GM12878 (cell line): ENCODE measurements around the gene IFT81. TPM values are rescaled to one million over a fixed set of nuclear protein-coding genes. Genes with fewer than 3 reads are reported as not detected.

ENCODE experiments used
- ATF3 ChIP-seq: IDR thresholded peaks from 2 replicates; pipeline ENCODE4 v1.6.1; 2011; ENCODE audit warnings: low read depth, mild to moderate bottlenecking, low read length, moderate library complexity, borderline replicate concordance; ENCODE audit errors: extremely low read depth
- BCL11A ChIP-seq: IDR thresholded peaks from 2 replicates; pipeline ENCODE4 v1.6.1; 2011; ENCODE audit warnings: low read depth, low read length
- BCL3 ChIP-seq: IDR thresholded peaks from 2 replicates; pipeline ENCODE4 v1.6.1; 2011; ENCODE audit warnings: borderline replicate concordance, low read depth, mild to moderate bottlenecking, moderate library complexity, low read length; ENCODE audit not compliant: insufficient read depth, poor library complexity, severe bottlenecking
- CBX3 ChIP-seq: fragments of 200-600 bp; sonication (generic); IDR thresholded peaks from 2 replicates; pipeline ENCODE4 v1.6.1; 2016; ENCODE audit warnings: low read depth, borderline replicate concordance
- CHD4 ChIP-seq: fragments of 200-600 bp; sonication (generic); IDR thresholded peaks from 2 replicates; pipeline ENCODE4 v1.6.1; 2016; ENCODE audit warnings: mild to moderate bottlenecking
- DPF2 ChIP-seq: fragments of 450-650 bp; IDR thresholded peaks from 2 replicates; pipeline ENCODE4 v1.6.1; 2017; ENCODE audit warnings: mild to moderate bottlenecking
- IKZF2 ChIP-seq, 2 experiments: fragments of 450-650 bp; IDR thresholded peaks; 2 replicates each; pipeline ENCODE4 v1.6.1; 2017; ENCODE audit warnings: mild to moderate bottlenecking in 2 of 2, moderate library complexity in 2 of 2
- MEF2B ChIP-seq: fragments of 450-650 bp; IDR thresholded peaks from 2 replicates; pipeline ENCODE4 v1.6.1; 2018; ENCODE audit warnings: mild to moderate bottlenecking, moderate library complexity; ENCODE audit not compliant: partially characterized antibody, poor library complexity, severe bottlenecking
- MXI1 ChIP-seq: fragments of 150-350 bp; IDR thresholded peaks from 2 replicates; pipeline ENCODE4 v1.6.1; 2011; ENCODE audit warnings: low read depth, mild to moderate bottlenecking, inconsistent platforms, low read length, improper control_type of control experiment
- MYC ChIP-seq: IDR thresholded peaks from 2 replicates; pipeline ENCODE4 v1.6.1; 2011; ENCODE audit warnings: mild to moderate bottlenecking, low read length, moderate library complexity, inconsistent platforms; ENCODE audit not compliant: insufficient read depth, insufficient replicate concordance, insufficient read length, severe bottlenecking
- NRF1 ChIP-seq: conservative IDR thresholded peaks from 2 replicates; pipeline ENCODE4 v1.6.1; 2011; ENCODE audit warnings: mild to moderate bottlenecking, low read depth, low read length, improper control_type of control experiment
- PAX5 ChIP-seq: IDR thresholded peaks from 2 replicates; pipeline ENCODE4 v1.6.1; 2011; ENCODE audit warnings: low read depth, low read length, borderline replicate concordance
- RAD21 ChIP-seq: IDR thresholded peaks from 2 replicates; pipeline ENCODE4 v1.6.1; 2011; ENCODE audit warnings: mild to moderate bottlenecking, low read depth, low read length, moderate library complexity; ENCODE audit not compliant: insufficient read depth
- RAD51 ChIP-seq: fragments of 450-650 bp; IDR thresholded peaks from 2 replicates; pipeline ENCODE4 v1.6.1; 2016; ENCODE audit warnings: moderate library complexity, mild to moderate bottlenecking, inconsistent platforms
- SIX5 ChIP-seq: IDR thresholded peaks from 2 replicates; pipeline ENCODE4 v1.6.1; 2011; ENCODE audit warnings: mild to moderate bottlenecking, low read depth, low read length, moderate library complexity; ENCODE audit not compliant: severe bottlenecking
- SMAD1 ChIP-seq: fragments of 450-650 bp; IDR thresholded peaks from 2 replicates; pipeline ENCODE4 v1.6.1; 2018; ENCODE audit warnings: mild to moderate bottlenecking, low read depth; ENCODE audit not compliant: partially characterized antibody
- TARDBP ChIP-seq: IDR thresholded peaks from 2 replicates; pipeline ENCODE4 v1.6.1; 2016; ENCODE audit warnings: borderline replicate concordance
- ZNF274 ChIP-seq: IDR thresholded peaks from one replicate; pipeline ENCODE4 v1.8.0; 2011; ENCODE audit not compliant: insufficient read length, insufficient read depth
- ZNF384 ChIP-seq: IDR thresholded peaks from 2 replicates; pipeline ENCODE4 v1.6.1; 2012; ENCODE audit warnings: low read depth, mild to moderate bottlenecking, low read length, improper control_type of control experiment, borderline replicate concordance
- ZNF622 ChIP-seq: fragments of 450-650 bp; IDR thresholded peaks from 2 replicates; pipeline ENCODE4 v1.6.1; 2017; ENCODE audit warnings: mild to moderate bottlenecking, inconsistent platforms
- ZSCAN29 ChIP-seq: fragments of 450-650 bp; IDR thresholded peaks from 2 replicates; pipeline ENCODE4 v1.6.1; 2017; ENCODE audit warnings: mild to moderate bottlenecking, moderate library complexity
- polyA plus RNA-seq, 11 experiments: library from polyadenylated mRNA; depleted of rRNA in 4 of 11; unstranded in 6 of 11; stranded (reverse) in 5 of 11; fragments of >200 nt; fragmentation: Nextera tagmentation in 4 of 11; fragmentation: Illumina TruSeq in 1 of 11; extraction: Ambion mirVana in 4 of 11; extraction: Trizol in 1 of 11; gene quantifications; 1 replicate in 1 of 11; 2 replicates in 10 of 11; pipeline versions ENCODE4 v1.2.1 to v1.2.3, GENCODE V29; 2011 to 2016; ENCODE audit warnings: inconsistent platforms in 2 of 11, missing spikeins in 2 of 11, low read depth in 1 of 11
- total RNA-seq, 4 experiments: library from RNA; depleted of rRNA in 3 of 4; stranded (reverse); fragments of >200 nt in 3 of 4; fragmentation: Illumina TruSeq in 1 of 4; extraction: Trizol in 1 of 4; gene quantifications; 2 replicates each; pipeline versions ENCODE4 v1.2.1 to v1.2.3, GENCODE V29; 2013 to 2021
- TF ChIP-seq, protein P1 (sequence below): fragments of 450-650 bp; IDR thresholded peaks from 2 replicates; pipeline ENCODE4 v1.6.1; 2014; ENCODE audit warnings: mild to moderate bottlenecking
- TF ChIP-seq, protein P2 (sequence below): fragments of 450-650 bp; IDR thresholded peaks from 2 replicates; pipeline ENCODE4 v1.6.1; 2017; ENCODE audit warnings: mild to moderate bottlenecking, moderate library complexity

Gene IFT81
- total and polyA plus RNA-seq, 10 of the 15 experiments (the other 5 are each of a cell fraction or from before 2014, with no cell fraction given), result 4.1 to 9.9 (median 5.6) TPM

- TF ChIP-seq, protein P1, sequence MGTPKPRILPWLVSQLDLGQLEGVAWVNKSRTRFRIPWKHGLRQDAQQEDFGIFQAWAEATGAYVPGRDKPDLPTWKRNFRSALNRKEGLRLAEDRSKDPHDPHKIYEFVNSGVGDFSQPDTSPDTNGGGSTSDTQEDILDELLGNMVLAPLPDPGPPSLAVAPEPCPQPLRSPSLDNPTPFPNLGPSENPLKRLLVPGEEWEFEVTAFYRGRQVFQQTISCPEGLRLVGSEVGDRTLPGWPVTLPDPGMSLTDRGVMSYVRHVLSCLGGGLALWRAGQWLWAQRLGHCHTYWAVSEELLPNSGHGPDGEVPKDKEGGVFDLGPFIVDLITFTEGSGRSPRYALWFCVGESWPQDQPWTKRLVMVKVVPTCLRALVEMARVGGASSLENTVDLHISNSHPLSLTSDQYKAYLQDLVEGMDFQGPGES, result no peak
- TF ChIP-seq MYC (no peak), CBX3 (no peak), ZNF384 (no peak), ZSCAN29 (no peak), TARDBP (no peak), SIX5 (no peak), ZNF274 (no peak), ATF3 (no peak), RAD51 (peak; percentile 90), RAD21 (no peak), IKZF2 (IDR thresholded peaks at IDR 0.05) (peak; percentile 56 to 76; a peak in 3 of 4 replicates), BCL3 (no peak), CHD4 (no peak), BCL11A (no peak), SMAD1 (peak; percentile 21), ZNF622 (no peak), MEF2B (peak; percentile 92), NRF1 (no peak), DPF2 (no peak), PAX5 (no peak), MXI1 (no peak)
- TF ChIP-seq, protein P2, sequence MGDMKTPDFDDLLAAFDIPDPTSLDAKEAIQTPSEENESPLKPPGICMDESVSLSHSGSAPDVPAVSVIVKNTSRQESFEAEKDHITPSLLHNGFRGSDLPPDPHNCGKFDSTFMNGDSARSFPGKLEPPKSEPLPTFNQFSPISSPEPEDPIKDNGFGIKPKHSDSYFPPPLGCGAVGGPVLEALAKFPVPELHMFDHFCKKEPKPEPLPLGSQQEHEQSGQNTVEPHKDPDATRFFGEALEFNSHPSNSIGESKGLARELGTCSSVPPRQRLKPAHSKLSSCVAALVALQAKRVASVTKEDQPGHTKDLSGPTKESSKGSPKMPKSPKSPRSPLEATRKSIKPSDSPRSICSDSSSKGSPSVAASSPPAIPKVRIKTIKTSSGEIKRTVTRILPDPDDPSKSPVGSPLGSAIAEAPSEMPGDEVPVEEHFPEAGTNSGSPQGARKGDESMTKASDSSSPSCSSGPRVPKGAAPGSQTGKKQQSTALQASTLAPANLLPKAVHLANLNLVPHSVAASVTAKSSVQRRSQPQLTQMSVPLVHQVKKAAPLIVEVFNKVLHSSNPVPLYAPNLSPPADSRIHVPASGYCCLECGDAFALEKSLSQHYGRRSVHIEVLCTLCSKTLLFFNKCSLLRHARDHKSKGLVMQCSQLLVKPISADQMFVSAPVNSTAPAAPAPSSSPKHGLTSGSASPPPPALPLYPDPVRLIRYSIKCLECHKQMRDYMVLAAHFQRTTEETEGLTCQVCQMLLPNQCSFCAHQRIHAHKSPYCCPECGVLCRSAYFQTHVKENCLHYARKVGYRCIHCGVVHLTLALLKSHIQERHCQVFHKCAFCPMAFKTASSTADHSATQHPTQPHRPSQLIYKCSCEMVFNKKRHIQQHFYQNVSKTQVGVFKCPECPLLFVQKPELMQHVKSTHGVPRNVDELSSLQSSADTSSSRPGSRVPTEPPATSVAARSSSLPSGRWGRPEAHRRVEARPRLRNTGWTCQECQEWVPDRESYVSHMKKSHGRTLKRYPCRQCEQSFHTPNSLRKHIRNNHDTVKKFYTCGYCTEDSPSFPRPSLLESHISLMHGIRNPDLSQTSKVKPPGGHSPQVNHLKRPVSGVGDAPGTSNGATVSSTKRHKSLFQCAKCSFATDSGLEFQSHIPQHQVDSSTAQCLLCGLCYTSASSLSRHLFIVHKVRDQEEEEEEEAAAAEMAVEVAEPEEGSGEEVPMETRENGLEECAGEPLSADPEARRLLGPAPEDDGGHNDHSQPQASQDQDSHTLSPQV, result no peak
These were observed 44.4 kb upstream of the IFT81 start (continued) for GRCh38 chr12:110079477-110080400.
